OCI-LY3 (cell line): ENCODE measurements around the gene RUNX3.

Experiments
- EZH2phosphoT487 ChIP-seq: fragments of 200-600 bp; shearing (Covaris generic); IDR thresholded peaks from 2 replicates; pipeline ENCODE4 v1.6.1; 2018; ENCODE audit warnings: antibody characterized with exemption, mixed run types, low read depth
- TF ChIP-seq, protein P1 (sequence below): fragments of 200-600, 300-600 bp; sonication (generic); IDR thresholded peaks from 2 replicates; pipeline ENCODE4 v1.5.1; 2014; ENCODE audit warnings: antibody characterized with exemption, low read length, low read depth

DNA sequence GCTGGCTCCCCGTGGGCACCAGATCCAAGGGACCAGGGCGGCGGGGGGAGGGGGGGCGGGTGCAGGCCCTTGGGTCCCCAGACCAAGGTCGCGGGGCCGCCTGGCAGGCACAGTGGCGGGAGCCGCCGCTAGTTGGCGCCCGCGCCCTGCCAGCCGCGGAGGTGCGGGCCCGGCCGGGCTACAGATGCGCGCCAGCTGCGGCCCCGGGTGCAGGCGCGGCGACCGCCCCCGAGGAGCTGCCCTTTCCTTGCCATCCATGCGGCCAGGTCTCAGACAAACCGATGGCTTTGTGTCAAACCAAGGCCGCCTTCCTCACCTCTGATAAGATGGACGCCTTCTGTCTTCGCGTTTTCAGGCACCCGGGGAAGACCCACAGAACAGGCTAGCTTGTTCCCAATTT lies 2.2 kb upstream of the RUNX3 start:
- TF ChIP-seq, protein P1, sequence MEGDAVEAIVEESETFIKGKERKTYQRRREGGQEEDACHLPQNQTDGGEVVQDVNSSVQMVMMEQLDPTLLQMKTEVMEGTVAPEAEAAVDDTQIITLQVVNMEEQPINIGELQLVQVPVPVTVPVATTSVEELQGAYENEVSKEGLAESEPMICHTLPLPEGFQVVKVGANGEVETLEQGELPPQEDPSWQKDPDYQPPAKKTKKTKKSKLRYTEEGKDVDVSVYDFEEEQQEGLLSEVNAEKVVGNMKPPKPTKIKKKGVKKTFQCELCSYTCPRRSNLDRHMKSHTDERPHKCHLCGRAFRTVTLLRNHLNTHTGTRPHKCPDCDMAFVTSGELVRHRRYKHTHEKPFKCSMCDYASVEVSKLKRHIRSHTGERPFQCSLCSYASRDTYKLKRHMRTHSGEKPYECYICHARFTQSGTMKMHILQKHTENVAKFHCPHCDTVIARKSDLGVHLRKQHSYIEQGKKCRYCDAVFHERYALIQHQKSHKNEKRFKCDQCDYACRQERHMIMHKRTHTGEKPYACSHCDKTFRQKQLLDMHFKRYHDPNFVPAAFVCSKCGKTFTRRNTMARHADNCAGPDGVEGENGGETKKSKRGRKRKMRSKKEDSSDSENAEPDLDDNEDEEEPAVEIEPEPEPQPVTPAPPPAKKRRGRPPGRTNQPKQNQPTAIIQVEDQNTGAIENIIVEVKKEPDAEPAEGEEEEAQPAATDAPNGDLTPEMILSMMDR, result peak; percentile 32
- TF ChIP-seq EZH2phosphoT487, result no peak
